ENCODE measurements around the gene BTN3A1.

- TF ChIP-seq CTCF (IDR thresholded peaks at IDR 0.05), result no peak
- TF ChIP-seq EZH2 (IDR thresholded peaks at IDR 0.05), result no peak
Measured at GRCh38 chr6:26377719-26378118, 24.4 kb upstream of the BTN3A1 start.
